ENCODE results near the gene ATXN7L3.

The ATXN7L3 gene

GRCh38 chr17:44219616-44220212 is 20.0 kb upstream of the ATXN7L3 start, which contains the start of gene UBTF:
Gene UBTF, minus strand, starts transcription at chr17:44219675. Its CDS starts 1,446 bp downstream, at chr17:44218229.
- peak within 1 kb of the TSS; percentile 93 for H3K4me2 ChIP-seq (ENCODE audit: low read length)
- peak within 1 kb of the TSS; percentile 98 for H3K4me3 ChIP-seq (ENCODE audit: low read depth, low read length)
- H3K36me3 ChIP-seq (ENCODE audit: control insufficient read depth in 1 of 2, insufficient read depth in 2 of 2, low read length in 2 of 2): peaks cover 18 to 32% of the 10 kb centered on the region in 2 experiments
- peak within 1 kb of the TSS; percentile 96 for H2BK5ac ChIP-seq (ENCODE audit: low read depth, low read length, poor library complexity)
- peak within 1 kb of the TSS; percentile 98 for H4K91ac ChIP-seq (ENCODE audit: low read depth, low read length)
- peak within 1 kb of the TSS; percentile 32 for H2BK12ac ChIP-seq (ENCODE audit: low read length)
- peaks cover 8 to 15% of the 10 kb centered on the region in 2 experiments for H3K4me1 ChIP-seq (ENCODE audit: control insufficient read depth in 1 of 2, insufficient read depth in 2 of 2, low read length in 2 of 2)
- H2AK5ac ChIP-seq (ENCODE audit: low read length): peak within 1 kb of the TSS; percentile 97
- H4K8ac ChIP-seq (ENCODE audit: low read depth, low read length): peak within 1 kb of the TSS; percentile 96
- H3K23ac ChIP-seq (ENCODE audit: low read length): peak within 1 kb of the TSS; percentile 73
- no peaks in the 10 kb centered on the region for H3K27me3 ChIP-seq (ENCODE audit: insufficient read depth, low read length)
- peak within 1 kb of the TSS; percentile 78 for H2AFZ ChIP-seq (ENCODE audit: insufficient read depth, low read length, poor library complexity)
- no peaks in the 10 kb centered on the region for H3K9me3 ChIP-seq (ENCODE audit: insufficient read depth, low read depth, low read length)
- H3K9ac ChIP-seq (ENCODE audit: low read length): peak within 1 kb of the TSS; percentile 100
- H3K79me1 ChIP-seq (ENCODE audit: low read length): peaks cover 32% of the 10 kb centered on the region
- H3K14ac ChIP-seq (ENCODE audit: low read length): peak within 1 kb of the TSS; percentile 99
- H3K4ac ChIP-seq (ENCODE audit: low read depth, low read length): peak within 1 kb of the TSS; percentile 100
- no CpG with 5 or more reads among the region's 76 CpGs for WGBS (ENCODE audit: extremely low coverage, insufficient coverage, insufficient read length)
- peak within 1 kb of the TSS; percentile 97 for H3K27ac ChIP-seq (ENCODE audit: low read depth, low read length)
- peak within 1 kb of the TSS; percentile 96 for H2BK120ac ChIP-seq (ENCODE audit: insufficient read depth, low read length, poor library complexity)
- H4K12ac ChIP-seq (ENCODE audit: low read depth, low read length): peak within 1 kb of the TSS; percentile 93
- peaks cover 26% of the 10 kb centered on the region for H3K79me2 ChIP-seq (ENCODE audit: control insufficient read depth, insufficient read depth, low read length, poor library complexity)
- DNase-seq: peak; percentile 47 to 71
- peak within 1 kb of the TSS; percentile 99 for H3K18ac ChIP-seq (ENCODE audit: low read length)

DNA sequence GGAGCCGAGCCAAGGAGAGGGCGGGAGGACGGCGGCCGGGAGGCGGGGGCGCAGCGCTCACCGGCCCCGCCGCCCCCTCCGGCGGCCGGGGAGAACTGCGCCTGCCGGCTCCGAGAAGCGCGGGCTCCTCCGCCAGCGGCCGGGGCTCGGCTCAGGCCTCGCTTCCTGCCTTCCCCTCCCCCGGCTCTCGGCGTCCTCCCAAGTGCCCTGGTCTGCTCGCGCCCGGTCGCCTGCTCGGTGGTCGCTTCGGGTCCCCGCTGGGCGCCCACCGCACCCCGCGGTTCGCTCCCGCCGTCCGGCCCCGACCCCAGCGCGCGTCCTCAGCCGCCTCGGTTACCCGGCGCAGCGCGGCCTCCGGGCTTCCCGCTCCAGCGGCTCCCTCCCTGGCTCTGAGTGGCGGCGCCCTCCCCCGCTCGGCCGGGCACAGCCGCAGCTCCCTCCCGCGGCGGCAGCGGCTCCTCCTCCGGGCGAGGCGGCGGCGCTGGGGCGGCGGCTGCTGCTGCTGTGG is 19.5 kb upstream of the ATXN7L3 start:
- Histone ChIP-seq H3K27ac (ENCODE audit: low read depth, low read length) (peak overlapping the region; percentile 97), H3K36me3 (ENCODE audit: control insufficient read depth in 1 of 2, insufficient read depth in 2 of 2, low read length in 2 of 2) (peaks cover 23 to 37% of the 10 kb centered on the region in 2 experiments), H2BK120ac (ENCODE audit: insufficient read depth, low read length, poor library complexity) (peak overlapping the region; percentile 88), H3K9me3 (ENCODE audit: insufficient read depth, low read depth, low read length) (no peaks in the 10 kb centered on the region), H2BK12ac (ENCODE audit: low read length) (no peak overlapping the region), H2AFZ (ENCODE audit: insufficient read depth, low read length, poor library complexity) (peak overlapping the region; percentile 73), H4K12ac (ENCODE audit: low read depth, low read length) (peak overlapping the region; percentile 89), H3K4me1 (ENCODE audit: control insufficient read depth in 1 of 2, insufficient read depth in 2 of 2, low read length in 2 of 2) (peaks cover 8 to 15% of the 10 kb centered on the region in 2 experiments), H3K23ac (ENCODE audit: low read length) (no peak overlapping the region), H2AK5ac (ENCODE audit: low read length) (peak overlapping the region; percentile 82), H3K9ac (ENCODE audit: low read length) (peak overlapping the region; percentile 89), H3K79me1 (ENCODE audit: low read length) (peaks cover 32% of the 10 kb centered on the region), H4K8ac (ENCODE audit: low read depth, low read length) (peak overlapping the region; percentile 91), H3K27me3 (ENCODE audit: insufficient read depth, low read length) (no peaks in the 10 kb centered on the region), H3K18ac (ENCODE audit: low read length) (peak overlapping the region; percentile 95), H3K79me2 (ENCODE audit: control insufficient read depth, insufficient read depth, low read length, poor library complexity) (peaks cover 26% of the 10 kb centered on the region), H3K4me2 (ENCODE audit: low read length) (peak overlapping the region; percentile 55), H3K14ac (ENCODE audit: low read length) (peak overlapping the region; percentile 98), H2BK5ac (ENCODE audit: low read depth, low read length, poor library complexity) (peak overlapping the region; percentile 96), H3K4me3 (ENCODE audit: low read depth, low read length) (peak overlapping the region; percentile 98), H3K4ac (ENCODE audit: low read depth, low read length) (peak overlapping the region; percentile 91), H4K91ac (ENCODE audit: low read depth, low read length) (peak overlapping the region; percentile 98)
- WGBS (ENCODE audit: extremely low coverage, insufficient coverage, insufficient read length): no CpG with 5 or more reads among the region's 73 CpGs
- peak; percentile 58 to 82 for DNase-seq

- H3K9ac ChIP-seq (ENCODE audit: low read length): peak overlapping the region; percentile 89
- H4K91ac ChIP-seq (ENCODE audit: low read depth, low read length): peak overlapping the region; percentile 98
- peaks cover 8 to 15% of the 10 kb centered on the region in 2 experiments for H3K4me1 ChIP-seq (ENCODE audit: control insufficient read depth in 1 of 2, insufficient read depth in 2 of 2, low read length in 2 of 2)
- peak overlapping the region; percentile 98 for H3K4me3 ChIP-seq (ENCODE audit: low read depth, low read length)
- H3K36me3 ChIP-seq (ENCODE audit: control insufficient read depth in 1 of 2, insufficient read depth in 2 of 2, low read length in 2 of 2): peaks cover 29 to 43% of the 10 kb centered on the region in 2 experiments
- H2BK5ac ChIP-seq (ENCODE audit: low read depth, low read length, poor library complexity): peak overlapping the region; percentile 96
- DNase-seq: peak; percentile 71 to 90
- no peaks in the 10 kb centered on the region for H3K27me3 ChIP-seq (ENCODE audit: insufficient read depth, low read length)
- H3K9me3 ChIP-seq (ENCODE audit: insufficient read depth, low read depth, low read length): no peaks in the 10 kb centered on the region
- peak overlapping the region; percentile 83 for H3K4ac ChIP-seq (ENCODE audit: low read depth, low read length)
- H3K14ac ChIP-seq (ENCODE audit: low read length): peak overlapping the region; percentile 92
- H3K18ac ChIP-seq (ENCODE audit: low read length): peak overlapping the region; percentile 69
- peak overlapping the region; percentile 97 for H3K27ac ChIP-seq (ENCODE audit: low read depth, low read length)
- peak overlapping the region; percentile 76 for H4K8ac ChIP-seq (ENCODE audit: low read depth, low read length)
- peak overlapping the region; percentile 15 for H2AK5ac ChIP-seq (ENCODE audit: low read length)
- H3K79me1 ChIP-seq (ENCODE audit: low read length): peaks cover 32% of the 10 kb centered on the region
- H3K79me2 ChIP-seq (ENCODE audit: control insufficient read depth, insufficient read depth, low read length, poor library complexity): peaks cover 26% of the 10 kb centered on the region
- H4K12ac ChIP-seq (ENCODE audit: low read depth, low read length): no peak overlapping the region
- peak overlapping the region; percentile 26 for H2BK12ac ChIP-seq (ENCODE audit: low read length)
- H3K4me2 ChIP-seq (ENCODE audit: low read length): peak overlapping the region; percentile 55
- peak overlapping the region; percentile 88 for H2BK120ac ChIP-seq (ENCODE audit: insufficient read depth, low read length, poor library complexity)
- WGBS (ENCODE audit: extremely low coverage, insufficient coverage, insufficient read length): no CpG with 5 or more reads among the region's 89 CpGs
- H3K23ac ChIP-seq (ENCODE audit: low read length): no peak overlapping the region
- no peak overlapping the region for H2AFZ ChIP-seq (ENCODE audit: insufficient read depth, low read length, poor library complexity)
Observed at GRCh38 chr17:44218344-44219107, 18.8 kb upstream of the ATXN7L3 start.

- peak overlapping the region; percentile 69 for H3K18ac ChIP-seq (ENCODE audit: low read length)
- no peaks in the 10 kb centered on the region for H3K9me3 ChIP-seq (ENCODE audit: insufficient read depth, low read depth, low read length)
- H2AK5ac ChIP-seq (ENCODE audit: low read length): peak overlapping the region; percentile 21
- no peak overlapping the region for H4K12ac ChIP-seq (ENCODE audit: low read depth, low read length)
- peaks cover 26% of the 10 kb centered on the region for H3K79me2 ChIP-seq (ENCODE audit: control insufficient read depth, insufficient read depth, low read length, poor library complexity)
- peaks cover 8 to 14% of the 10 kb centered on the region in 2 experiments for H3K4me1 ChIP-seq (ENCODE audit: control insufficient read depth in 1 of 2, insufficient read depth in 2 of 2, low read length in 2 of 2)
- H3K27ac ChIP-seq (ENCODE audit: low read depth, low read length): no peak overlapping the region
- no peak for DNase-seq
- peak overlapping the region; percentile 54 for H3K4me2 ChIP-seq (ENCODE audit: low read length)
- peak overlapping the region; percentile 26 for H2BK12ac ChIP-seq (ENCODE audit: low read length)
- peak overlapping the region; percentile 92 for H3K14ac ChIP-seq (ENCODE audit: low read length)
- peak overlapping the region; percentile 77 for H4K91ac ChIP-seq (ENCODE audit: low read depth, low read length)
- H3K9ac ChIP-seq (ENCODE audit: low read length): peak overlapping the region; percentile 30
- H3K4me3 ChIP-seq (ENCODE audit: low read depth, low read length): peak overlapping the region; percentile 53
- peak overlapping the region; percentile 76 for H4K8ac ChIP-seq (ENCODE audit: low read depth, low read length)
- no peaks in the 10 kb centered on the region for H3K27me3 ChIP-seq (ENCODE audit: insufficient read depth, low read length)
- WGBS (ENCODE audit: extremely low coverage, insufficient coverage, insufficient read length): no CpG with 5 or more reads among the region's 10 CpGs
- H2BK5ac ChIP-seq (ENCODE audit: low read depth, low read length, poor library complexity): peak overlapping the region; percentile 45
- peak overlapping the region; percentile 5 for H2AFZ ChIP-seq (ENCODE audit: insufficient read depth, low read length, poor library complexity)
- no peak overlapping the region for H3K23ac ChIP-seq (ENCODE audit: low read length)
- H2BK120ac ChIP-seq (ENCODE audit: insufficient read depth, low read length, poor library complexity): peak overlapping the region; percentile 73
- peak overlapping the region; percentile 83 for H3K4ac ChIP-seq (ENCODE audit: low read depth, low read length)
- peaks cover 32% of the 10 kb centered on the region for H3K79me1 ChIP-seq (ENCODE audit: low read length)
- peaks cover 32 to 47% of the 10 kb centered on the region in 2 experiments for H3K36me3 ChIP-seq (ENCODE audit: control insufficient read depth in 1 of 2, insufficient read depth in 2 of 2, low read length in 2 of 2)
Observed at GRCh38 chr17:44217738-44218343, 18.2 kb upstream of the ATXN7L3 start.
